HepG2 (cell line): Measurements from ENCODE around the gene NOXO1. TPM values are rescaled to one million over a fixed set of nuclear protein-coding genes. Genes with fewer than 3 reads are reported as not detected.

Experiments
- ARNT2 ChIP-seq: sonication (generic); formaldehyde crosslinking; IDR thresholded peaks from 2 replicates; pipeline ENCODE4 v1.8.0; 2022; ENCODE audit warnings: mild to moderate bottlenecking, low read depth, missing genetic modification reagents, moderate library complexity
- ETV5 ChIP-seq: IDR thresholded peaks from 2 replicates; pipeline ENCODE4 v1.6.1; 2018; ENCODE audit warnings: missing biosample characterization, missing genetic modification reagents, inconsistent platforms, borderline replicate concordance
- MTA1 ChIP-seq: sonication (generic); formaldehyde crosslinking; IDR thresholded peaks from 2 replicates; pipeline ENCODE4 v1.4.0; 2020; ENCODE audit warnings: missing genetic modification reagents, mild to moderate bottlenecking, borderline replicate concordance
- RAD51 ChIP-seq: fragments of 450-650 bp; IDR thresholded peaks from 2 replicates; pipeline ENCODE4 v1.6.1; 2016; ENCODE audit warnings: borderline replicate concordance
- RFXAP ChIP-seq: sonication (generic); formaldehyde crosslinking; IDR thresholded peaks from 2 replicates; pipeline ENCODE4 v1.4.0; 2020; ENCODE audit warnings: missing genetic modification reagents, borderline replicate concordance
- ZNF225 ChIP-seq: sonication (generic); formaldehyde crosslinking; IDR thresholded peaks from 2 replicates; pipeline ENCODE4 v1.4.0; 2020; ENCODE audit warnings: mild to moderate bottlenecking, missing genetic modification reagents
- polyA plus RNA-seq, 8 experiments: library from polyadenylated mRNA; depleted of rRNA in 3 of 8; stranded (reverse) in 7 of 8; unstranded in 1 of 8; fragments of >200 nt; fragmentation: Illumina TruSeq in 4 of 8; extraction: Trizol in 4 of 8; gene quantifications; 2 replicates each; pipeline versions ENCODE4 v1.2.1 to v1.2.3, GENCODE V29; 2011 to 2016; ENCODE audit warnings: low read depth in 4 of 8, missing spikeins in 1 of 8, mixed read lengths in 1 of 8; ENCODE audit not compliant: insufficient read depth in 1 of 8
- total RNA-seq, 5 experiments: library from RNA; depleted of rRNA; stranded (reverse); fragments of >200 nt; fragmentation: Illumina TruSeq; extraction: Trizol; gene quantifications; 2 replicates each; pipeline ENCODE4 v1.2.3, GENCODE V29; 2016; ENCODE audit warnings: low read depth in 1 of 5
- TF ChIP-seq, protein P1 (sequence below): sonication (generic); formaldehyde crosslinking; IDR thresholded peaks from 2 replicates; pipeline ENCODE4 v1.8.0; 2022; ENCODE audit warnings: mild to moderate bottlenecking, missing genetic modification reagents
- TF ChIP-seq, protein P2 (sequence below), 2 experiments: sonication (generic) in 1 of 2; formaldehyde crosslinking in 1 of 2; IDR thresholded peaks; 2 replicates each; pipeline versions ENCODE4 v1.4.0 to v1.6.1; 2018 to 2020; ENCODE audit warnings: missing genetic modification reagents in 2 of 2, borderline replicate concordance in 1 of 2, low read depth in 1 of 2, mild to moderate bottlenecking in 1 of 2, missing biosample characterization in 1 of 2
- TF ChIP-seq, protein P3 (sequence below): sonication (generic); formaldehyde crosslinking; IDR thresholded peaks from 2 replicates; pipeline ENCODE4 v1.5.1; 2020; ENCODE audit warnings: mild to moderate bottlenecking, moderate library complexity, missing genetic modification reagents
- TF ChIP-seq, protein P4 (sequence below): sonication (generic); formaldehyde crosslinking; conservative IDR thresholded peaks from 2 replicates; pipeline ENCODE4 v1.4.0; 2020; ENCODE audit warnings: missing genetic modification reagents
- TF ChIP-seq, protein P5 (sequence below): sonication (generic); formaldehyde crosslinking; IDR thresholded peaks from 2 replicates; pipeline ENCODE4 v1.4.0; 2020; ENCODE audit warnings: mild to moderate bottlenecking, missing genetic modification reagents
- TF ChIP-seq, protein P6 (sequence below): sonication (generic); formaldehyde crosslinking; IDR thresholded peaks from 2 replicates; pipeline ENCODE4 v1.9.0; 2021; ENCODE audit warnings: mild to moderate bottlenecking, missing genetic modification reagents

NOXO1 gene
- total and polyA plus RNA-seq, 2 of the 13 experiments (the other 11 are each of a cell fraction or from before 2014, with no cell fraction given), result 0.69 to 1.4 TPM

DNA sequence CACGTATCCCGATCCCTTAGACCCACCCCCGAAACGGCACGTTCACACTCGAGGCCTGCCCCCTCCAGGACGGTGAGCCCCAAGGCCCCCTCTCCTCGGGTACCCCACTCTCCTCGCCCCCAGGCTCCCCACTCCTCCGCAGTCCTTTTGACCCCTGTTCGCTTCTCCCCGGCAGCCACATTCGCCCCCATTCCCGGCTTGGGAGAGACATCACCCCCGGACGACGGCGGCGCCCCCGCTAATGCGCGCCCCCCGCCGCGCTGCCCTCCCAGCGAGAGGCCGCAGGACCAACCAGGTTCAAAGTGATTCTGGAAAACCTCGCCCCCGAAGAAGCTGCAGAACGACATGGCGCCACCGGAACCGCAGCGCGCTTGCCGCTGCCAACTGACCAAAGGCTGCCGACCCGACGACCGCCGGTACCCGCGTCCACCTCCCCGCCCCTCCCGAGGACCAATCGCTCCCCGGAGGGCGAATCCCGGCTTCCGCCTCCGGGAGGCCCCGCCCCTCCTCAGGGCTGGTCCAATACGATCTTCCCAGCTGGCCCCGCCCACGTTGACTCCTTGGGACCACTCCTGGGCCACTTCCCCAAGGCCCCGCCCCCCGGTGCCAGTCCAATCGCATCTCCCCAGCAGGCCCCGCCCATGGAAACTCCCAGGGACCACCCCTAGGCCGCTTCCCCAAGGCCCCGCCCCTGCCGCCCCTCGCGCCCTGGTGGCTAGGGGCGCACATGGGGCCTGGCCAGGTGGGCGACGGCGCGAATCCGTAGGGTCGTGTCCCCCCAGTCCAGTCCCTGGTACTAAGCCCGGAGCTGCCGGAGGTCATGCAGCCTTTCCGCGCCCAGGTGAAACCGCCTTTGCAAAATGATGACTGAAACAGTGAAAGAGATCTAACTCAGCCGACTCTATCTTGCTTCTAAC is 38.2 kb downstream of the NOXO1 start, which contains the start of gene MSRB1 (continued):
- TF ChIP-seq, protein P1, sequence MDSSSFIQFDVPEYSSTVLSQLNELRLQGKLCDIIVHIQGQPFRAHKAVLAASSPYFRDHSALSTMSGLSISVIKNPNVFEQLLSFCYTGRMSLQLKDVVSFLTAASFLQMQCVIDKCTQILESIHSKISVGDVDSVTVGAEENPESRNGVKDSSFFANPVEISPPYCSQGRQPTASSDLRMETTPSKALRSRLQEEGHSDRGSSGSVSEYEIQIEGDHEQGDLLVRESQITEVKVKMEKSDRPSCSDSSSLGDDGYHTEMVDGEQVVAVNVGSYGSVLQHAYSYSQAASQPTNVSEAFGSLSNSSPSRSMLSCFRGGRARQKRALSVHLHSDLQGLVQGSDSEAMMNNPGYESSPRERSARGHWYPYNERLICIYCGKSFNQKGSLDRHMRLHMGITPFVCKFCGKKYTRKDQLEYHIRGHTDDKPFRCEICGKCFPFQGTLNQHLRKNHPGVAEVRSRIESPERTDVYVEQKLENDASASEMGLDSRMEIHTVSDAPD (CRISPR knock-in tag), result 0 out of 2 replicates have a peak, but pooled peaks have one; percentile 29
- TF ChIP-seq, protein P2, sequence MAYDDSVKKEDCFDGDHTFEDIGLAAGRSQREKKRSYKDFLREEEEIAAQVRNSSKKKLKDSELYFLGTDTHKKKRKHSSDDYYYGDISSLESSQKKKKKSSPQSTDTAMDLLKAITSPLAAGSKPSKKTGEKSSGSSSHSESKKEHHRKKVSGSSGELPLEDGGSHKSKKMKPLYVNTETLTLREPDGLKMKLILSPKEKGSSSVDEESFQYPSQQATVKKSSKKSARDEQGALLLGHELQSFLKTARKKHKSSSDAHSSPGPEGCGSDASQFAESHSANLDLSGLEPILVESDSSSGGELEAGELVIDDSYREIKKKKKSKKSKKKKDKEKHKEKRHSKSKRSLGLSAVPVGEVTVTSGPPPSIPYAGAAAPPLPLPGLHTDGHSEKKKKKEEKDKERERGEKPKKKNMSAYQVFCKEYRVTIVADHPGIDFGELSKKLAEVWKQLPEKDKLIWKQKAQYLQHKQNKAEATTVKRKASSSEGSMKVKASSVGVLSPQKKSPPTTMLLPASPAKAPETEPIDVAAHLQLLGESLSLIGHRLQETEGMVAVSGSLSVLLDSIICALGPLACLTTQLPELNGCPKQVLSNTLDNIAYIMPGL (CRISPR knock-in tag; IDR thresholded peaks at IDR 0.05; ENCODE audit: borderline replicate concordance in 1 of 2, low read depth in 1 of 2), result peak; percentile 52 to 76
- TF ChIP-seq, protein P3, sequence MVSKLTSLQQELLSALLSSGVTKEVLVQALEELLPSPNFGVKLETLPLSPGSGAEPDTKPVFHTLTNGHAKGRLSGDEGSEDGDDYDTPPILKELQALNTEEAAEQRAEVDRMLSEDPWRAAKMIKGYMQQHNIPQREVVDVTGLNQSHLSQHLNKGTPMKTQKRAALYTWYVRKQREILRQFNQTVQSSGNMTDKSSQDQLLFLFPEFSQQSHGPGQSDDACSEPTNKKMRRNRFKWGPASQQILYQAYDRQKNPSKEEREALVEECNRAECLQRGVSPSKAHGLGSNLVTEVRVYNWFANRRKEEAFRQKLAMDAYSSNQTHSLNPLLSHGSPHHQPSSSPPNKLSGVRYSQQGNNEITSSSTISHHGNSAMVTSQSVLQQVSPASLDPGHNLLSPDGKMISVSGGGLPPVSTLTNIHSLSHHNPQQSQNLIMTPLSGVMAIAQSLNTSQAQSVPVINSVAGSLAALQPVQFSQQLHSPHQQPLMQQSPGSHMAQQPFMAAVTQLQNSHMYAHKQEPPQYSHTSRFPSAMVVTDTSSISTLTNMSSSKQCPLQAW (CRISPR knock-in tag), result peak; percentile 85
- TF ChIP-seq, protein P4, sequence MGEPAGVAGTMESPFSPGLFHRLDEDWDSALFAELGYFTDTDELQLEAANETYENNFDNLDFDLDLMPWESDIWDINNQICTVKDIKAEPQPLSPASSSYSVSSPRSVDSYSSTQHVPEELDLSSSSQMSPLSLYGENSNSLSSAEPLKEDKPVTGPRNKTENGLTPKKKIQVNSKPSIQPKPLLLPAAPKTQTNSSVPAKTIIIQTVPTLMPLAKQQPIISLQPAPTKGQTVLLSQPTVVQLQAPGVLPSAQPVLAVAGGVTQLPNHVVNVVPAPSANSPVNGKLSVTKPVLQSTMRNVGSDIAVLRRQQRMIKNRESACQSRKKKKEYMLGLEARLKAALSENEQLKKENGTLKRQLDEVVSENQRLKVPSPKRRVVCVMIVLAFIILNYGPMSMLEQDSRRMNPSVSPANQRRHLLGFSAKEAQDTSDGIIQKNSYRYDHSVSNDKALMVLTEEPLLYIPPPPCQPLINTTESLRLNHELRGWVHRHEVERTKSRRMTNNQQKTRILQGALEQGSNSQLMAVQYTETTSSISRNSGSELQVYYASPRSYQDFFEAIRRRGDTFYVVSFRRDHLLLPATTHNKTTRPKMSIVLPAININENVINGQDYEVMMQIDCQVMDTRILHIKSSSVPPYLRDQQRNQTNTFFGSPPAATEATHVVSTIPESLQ (CRISPR knock-in tag), result no peak
- peak; percentile 60 for TF ChIP-seq ETV5 (CRISPR knock-in tag)
- TF ChIP-seq, protein P5, sequence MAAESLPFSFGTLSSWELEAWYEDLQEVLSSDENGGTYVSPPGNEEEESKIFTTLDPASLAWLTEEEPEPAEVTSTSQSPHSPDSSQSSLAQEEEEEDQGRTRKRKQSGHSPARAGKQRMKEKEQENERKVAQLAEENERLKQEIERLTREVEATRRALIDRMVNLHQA (CRISPR knock-in tag), result no peak
- TF ChIP-seq ZNF225, result no peak
- TF ChIP-seq MTA1 (CRISPR knock-in tag), result peak; percentile 61; the same call in 1 of the 2 replicates
- no peak for TF ChIP-seq RFXAP (CRISPR knock-in tag)
- TF ChIP-seq, protein P6, sequence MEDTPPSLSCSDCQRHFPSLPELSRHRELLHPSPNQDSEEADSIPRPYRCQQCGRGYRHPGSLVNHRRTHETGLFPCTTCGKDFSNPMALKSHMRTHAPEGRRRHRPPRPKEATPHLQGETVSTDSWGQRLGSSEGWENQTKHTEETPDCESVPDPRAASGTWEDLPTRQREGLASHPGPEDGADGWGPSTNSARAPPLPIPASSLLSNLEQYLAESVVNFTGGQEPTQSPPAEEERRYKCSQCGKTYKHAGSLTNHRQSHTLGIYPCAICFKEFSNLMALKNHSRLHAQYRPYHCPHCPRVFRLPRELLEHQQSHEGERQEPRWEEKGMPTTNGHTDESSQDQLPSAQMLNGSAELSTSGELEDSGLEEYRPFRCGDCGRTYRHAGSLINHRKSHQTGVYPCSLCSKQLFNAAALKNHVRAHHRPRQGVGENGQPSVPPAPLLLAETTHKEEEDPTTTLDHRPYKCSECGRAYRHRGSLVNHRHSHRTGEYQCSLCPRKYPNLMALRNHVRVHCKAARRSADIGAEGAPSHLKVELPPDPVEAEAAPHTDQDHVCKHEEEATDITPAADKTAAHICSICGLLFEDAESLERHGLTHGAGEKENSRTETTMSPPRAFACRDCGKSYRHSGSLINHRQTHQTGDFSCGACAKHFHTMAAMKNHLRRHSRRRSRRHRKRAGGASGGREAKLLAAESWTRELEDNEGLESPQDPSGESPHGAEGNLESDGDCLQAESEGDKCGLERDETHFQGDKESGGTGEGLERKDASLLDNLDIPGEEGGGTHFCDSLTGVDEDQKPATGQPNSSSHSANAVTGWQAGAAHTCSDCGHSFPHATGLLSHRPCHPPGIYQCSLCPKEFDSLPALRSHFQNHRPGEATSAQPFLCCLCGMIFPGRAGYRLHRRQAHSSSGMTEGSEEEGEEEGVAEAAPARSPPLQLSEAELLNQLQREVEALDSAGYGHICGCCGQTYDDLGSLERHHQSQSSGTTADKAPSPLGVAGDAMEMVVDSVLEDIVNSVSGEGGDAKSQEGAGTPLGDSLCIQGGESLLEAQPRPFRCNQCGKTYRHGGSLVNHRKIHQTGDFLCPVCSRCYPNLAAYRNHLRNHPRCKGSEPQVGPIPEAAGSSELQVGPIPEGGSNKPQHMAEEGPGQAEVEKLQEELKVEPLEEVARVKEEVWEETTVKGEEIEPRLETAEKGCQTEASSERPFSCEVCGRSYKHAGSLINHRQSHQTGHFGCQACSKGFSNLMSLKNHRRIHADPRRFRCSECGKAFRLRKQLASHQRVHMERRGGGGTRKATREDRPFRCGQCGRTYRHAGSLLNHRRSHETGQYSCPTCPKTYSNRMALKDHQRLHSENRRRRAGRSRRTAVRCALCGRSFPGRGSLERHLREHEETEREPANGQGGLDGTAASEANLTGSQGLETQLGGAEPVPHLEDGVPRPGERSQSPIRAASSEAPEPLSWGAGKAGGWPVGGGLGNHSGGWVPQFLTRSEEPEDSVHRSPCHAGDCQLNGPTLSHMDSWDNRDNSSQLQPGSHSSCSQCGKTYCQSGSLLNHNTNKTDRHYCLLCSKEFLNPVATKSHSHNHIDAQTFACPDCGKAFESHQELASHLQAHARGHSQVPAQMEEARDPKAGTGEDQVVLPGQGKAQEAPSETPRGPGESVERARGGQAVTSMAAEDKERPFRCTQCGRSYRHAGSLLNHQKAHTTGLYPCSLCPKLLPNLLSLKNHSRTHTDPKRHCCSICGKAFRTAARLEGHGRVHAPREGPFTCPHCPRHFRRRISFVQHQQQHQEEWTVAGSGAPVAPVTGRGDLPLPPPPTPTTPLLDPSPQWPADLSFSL, result no peak; the same call in 1 of the 2 replicates
- TF ChIP-seq ARNT2, result peak; percentile 55
- no peak for TF ChIP-seq RAD51
